ENCODE results near the gene ROPN1B. TPM values are rescaled to one million over a fixed set of nuclear protein-coding genes. Genes with fewer than 3 reads are reported as not detected.
"Not testable (repeated sequence)": the region's sequence is repeated elsewhere in the genome, so short reads cannot be mapped to it uniquely, and the experiment has no call there.

Gene ROPN1B
- total RNA-seq, 4 donors from 2014 or later, result not detected

DNA sequence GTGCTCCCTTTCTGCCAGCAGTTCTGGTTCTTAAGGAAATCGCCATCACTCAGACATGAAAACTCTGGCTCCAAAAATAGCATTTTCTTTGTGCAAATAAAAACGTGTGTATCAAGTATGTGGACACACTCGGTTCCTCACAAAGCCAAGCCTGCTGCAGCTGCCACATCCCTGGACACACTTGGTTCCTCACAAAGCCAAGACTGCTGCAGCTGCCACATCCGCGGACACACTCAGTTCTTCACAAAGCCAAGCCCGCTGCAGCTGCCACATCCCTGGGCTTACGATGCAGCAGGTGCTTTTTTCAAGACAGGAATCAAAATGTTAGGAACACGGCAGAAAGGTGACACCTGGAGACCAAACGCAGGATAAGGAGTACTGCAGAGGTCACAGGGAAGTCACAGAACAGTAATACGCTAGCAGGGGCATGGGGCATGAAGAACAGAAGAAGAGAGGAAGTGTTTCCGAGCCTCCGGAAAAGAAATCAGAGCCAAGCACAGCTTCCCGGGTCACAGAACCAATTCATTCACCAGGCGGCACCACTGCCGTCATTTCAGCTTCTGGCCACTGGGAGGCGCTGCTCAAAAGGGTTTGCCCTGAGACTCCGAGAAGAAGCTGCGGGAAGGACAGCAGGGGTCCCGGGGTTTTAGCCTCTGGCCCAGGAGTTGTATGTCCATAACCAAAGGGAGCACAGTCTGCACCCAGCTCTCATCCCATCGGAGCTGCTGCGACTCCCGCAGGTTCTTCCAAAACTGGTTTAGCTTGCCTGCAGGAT lies 40.0 kb upstream of the ROPN1B start:
- WGBS, 2 donors, result 17 to 28% methylated on average over 17 to 18 of the region's 22 CpGs
- intact Hi-C loops (cut with DNase I), result not testable (repeated sequence)

DNA sequence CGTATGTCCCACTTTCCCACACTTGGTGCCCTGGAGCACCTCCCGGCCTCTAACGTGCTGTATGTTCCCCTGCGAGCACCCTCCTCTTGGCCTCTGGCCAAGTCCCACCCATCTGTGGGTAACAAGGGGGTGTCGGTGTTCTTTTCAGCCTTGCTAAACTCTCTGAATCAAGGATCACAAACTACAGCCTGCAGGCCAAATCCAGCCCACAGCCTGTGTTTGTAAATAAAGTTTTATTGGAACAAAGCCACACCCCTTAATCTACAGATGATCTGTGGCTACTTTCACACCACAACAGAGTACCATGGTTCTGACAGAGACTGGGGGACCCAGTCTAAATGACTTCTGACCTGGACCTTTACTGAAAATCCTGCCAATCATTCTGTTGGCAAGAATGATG lies 39.2 kb upstream of the ROPN1B start:
- WGBS, 2 donors, result 29 to 30% methylated on average over 5 of the region's 5 CpGs
- intact Hi-C loops (cut with DNase I), result not testable (repeated sequence)

More for the DNA sequence above, 40.0 kb upstream of the ROPN1B start:
- not testable (repeated sequence) for H3K9me3 ChIP-seq, DNase-seq, H3K27ac ChIP-seq, H3K27me3 ChIP-seq, H3K4me3 ChIP-seq, H3K36me3 ChIP-seq
- H3K4me1 ChIP-seq, result peaks cover 0 to 10% (median 0%) of the 10 kb centered on the region in 3 donors
- TF ChIP-seq CTCF (IDR thresholded peaks at IDR 0.05), result peak; percentile 33 to 80 (median 66)

DNA sequence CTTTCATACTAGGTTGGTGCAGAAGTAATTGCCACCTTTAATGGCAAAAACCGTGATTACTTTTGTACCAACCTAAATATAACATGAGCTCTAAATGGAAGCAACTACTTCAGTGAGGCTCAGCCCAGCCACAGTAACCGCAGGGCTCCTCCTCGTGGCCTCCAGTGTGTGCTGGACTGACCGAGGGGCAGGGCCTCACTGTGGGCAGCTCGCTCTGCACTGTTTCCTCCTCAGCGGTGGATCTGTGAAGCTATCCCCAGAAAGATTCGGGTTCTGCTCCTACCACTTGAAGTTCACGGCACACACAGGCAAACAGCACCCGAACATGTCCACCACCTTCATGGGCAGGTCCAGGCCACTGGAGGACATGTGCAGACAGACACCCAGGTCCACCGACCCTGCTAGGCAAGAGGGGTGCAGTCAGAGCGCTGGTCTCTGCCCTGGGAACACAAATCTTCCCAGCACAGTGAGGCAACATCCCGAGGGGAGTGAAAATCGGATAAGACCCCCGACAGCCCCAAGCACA lies 37.6 kb upstream of the ROPN1B start:
- H3K36me3 ChIP-seq; DNase-seq; H3K9me3 ChIP-seq; intact Hi-C loops (cut with DNase I); H3K4me3 ChIP-seq; H3K27me3 ChIP-seq; H3K27ac ChIP-seq: not testable (repeated sequence)
- 47 to 75% methylated on average over 4 to 6 of the region's 14 CpGs for WGBS, 2 donors
- peaks cover 0 to 12% (median 0%) of the 10 kb centered on the region in 3 donors for H3K4me1 ChIP-seq

More for the DNA sequence above, 39.2 kb upstream of the ROPN1B start:
- not testable (repeated sequence) for DNase-seq, H3K36me3 ChIP-seq, H3K27ac ChIP-seq, H3K9me3 ChIP-seq, H3K4me3 ChIP-seq, H3K27me3 ChIP-seq
- H3K4me1 ChIP-seq, result peaks cover 0 to 10% (median 0%) of the 10 kb centered on the region in 3 donors

DNA sequence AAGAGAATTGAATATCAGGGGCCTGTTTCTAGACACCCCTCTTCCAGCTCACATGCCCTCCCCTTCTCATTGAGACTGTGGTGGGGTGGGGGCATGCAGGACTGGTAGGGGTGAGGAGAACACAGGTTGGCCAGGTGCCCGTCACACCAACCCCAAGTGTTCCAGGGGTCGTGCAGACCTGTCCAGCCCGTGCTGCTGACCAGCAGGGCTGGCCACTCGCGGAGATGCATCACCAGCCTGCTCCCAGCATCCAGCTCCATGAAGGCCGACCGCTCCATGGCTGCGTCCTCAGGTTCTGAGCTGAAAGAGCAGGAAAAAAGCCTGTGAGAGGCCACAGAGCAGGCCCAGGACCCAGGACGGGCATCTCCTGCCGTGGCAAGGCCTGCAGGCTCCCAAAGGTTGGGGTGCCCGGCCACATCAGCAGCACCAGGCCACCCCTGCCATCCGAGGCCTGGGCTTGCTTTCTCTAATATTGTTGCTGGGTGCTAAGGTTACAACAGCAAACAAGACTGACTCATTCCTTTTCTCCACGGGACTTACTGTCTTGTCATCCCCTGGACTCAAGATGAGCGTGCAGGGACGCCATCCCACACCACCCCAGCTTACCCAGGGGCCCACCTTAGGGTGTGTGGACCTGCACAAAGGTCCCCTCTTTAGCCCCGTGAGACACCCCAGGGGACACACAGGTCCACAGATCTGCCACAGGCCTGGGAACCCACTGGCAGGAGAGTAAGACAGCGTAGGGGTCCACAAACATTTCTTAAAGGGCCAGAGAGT lies 35.4 kb upstream of the ROPN1B start:
- H3K27ac ChIP-seq; H3K4me3 ChIP-seq; DNase-seq; intact Hi-C loops (cut with DNase I); H3K27me3 ChIP-seq; H3K9me3 ChIP-seq; H3K36me3 ChIP-seq: not testable (repeated sequence)
- 87 to 88% methylated on average over 3 of the region's 17 CpGs for WGBS, 2 donors
- peaks cover 0 to 17% (median 0%) of the 10 kb centered on the region in 3 donors for H3K4me1 ChIP-seq

- H3K4me3 ChIP-seq; H3K27me3 ChIP-seq; H3K4me1 ChIP-seq; H3K9me3 ChIP-seq; DNase-seq; intact Hi-C loops (cut with DNase I); H3K27ac ChIP-seq; H3K36me3 ChIP-seq: not testable (repeated sequence)
- 77 to 83% methylated on average over 10 of the region's 10 CpGs for WGBS, 2 donors
Observed at GRCh38 chr3:125935252-125935874, 33.6 kb upstream of the ROPN1B start.

DNA sequence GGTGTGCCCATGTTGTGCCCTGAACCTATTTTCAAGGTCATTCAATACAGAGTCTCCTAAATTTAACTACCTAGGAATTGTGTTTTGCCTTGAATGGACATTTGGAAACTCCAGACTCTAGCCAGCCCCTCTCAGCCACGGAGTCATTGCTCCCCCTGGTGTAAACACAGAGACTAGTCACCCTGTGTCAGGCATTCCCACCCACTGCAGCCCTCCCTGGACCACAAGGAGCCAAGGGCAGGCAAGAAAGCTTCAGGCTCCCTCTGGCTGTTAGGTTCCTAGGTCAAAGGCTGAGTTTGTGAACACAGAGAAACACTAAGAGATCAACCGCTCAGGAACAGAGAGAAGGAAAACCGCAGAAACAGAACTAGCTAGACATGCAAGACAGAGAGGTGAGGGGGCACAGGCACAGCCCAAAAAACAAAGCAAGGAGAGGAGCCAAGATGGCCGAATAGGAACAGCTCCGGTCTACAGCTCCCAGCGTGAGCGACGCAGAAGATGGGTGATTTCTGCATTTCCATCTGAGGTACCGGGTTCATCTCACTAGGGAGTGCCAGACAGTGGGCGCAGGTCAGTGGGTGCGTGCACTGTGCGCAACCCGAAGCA lies 32.7 kb upstream of the ROPN1B start:
- H3K4me1 ChIP-seq; H3K27ac ChIP-seq; H3K27me3 ChIP-seq; H3K9me3 ChIP-seq; DNase-seq; intact Hi-C loops (cut with DNase I); H3K4me3 ChIP-seq; H3K36me3 ChIP-seq: not testable (repeated sequence)
- WGBS, 2 donors, result 75 to 83% methylated on average over 9 to 13 of the region's 13 CpGs
- peak in 4 of 6 experiments; percentile 4 to 17 (median 10) for TF ChIP-seq CTCF (IDR thresholded peaks at IDR 0.05)

GRCh38 chr3:125936891-125937290 lies 32.1 kb upstream of the ROPN1B start:
- H3K27me3 ChIP-seq; H3K9me3 ChIP-seq; H3K4me1 ChIP-seq; H3K4me3 ChIP-seq; H3K36me3 ChIP-seq; DNase-seq; intact Hi-C loops (cut with DNase I); H3K27ac ChIP-seq: not testable (repeated sequence)
- WGBS, 2 donors, result 87% methylated on average over 7 of the region's 13 CpGs; no CpG with 5 or more reads in 1 of the 2 donors

DNA sequence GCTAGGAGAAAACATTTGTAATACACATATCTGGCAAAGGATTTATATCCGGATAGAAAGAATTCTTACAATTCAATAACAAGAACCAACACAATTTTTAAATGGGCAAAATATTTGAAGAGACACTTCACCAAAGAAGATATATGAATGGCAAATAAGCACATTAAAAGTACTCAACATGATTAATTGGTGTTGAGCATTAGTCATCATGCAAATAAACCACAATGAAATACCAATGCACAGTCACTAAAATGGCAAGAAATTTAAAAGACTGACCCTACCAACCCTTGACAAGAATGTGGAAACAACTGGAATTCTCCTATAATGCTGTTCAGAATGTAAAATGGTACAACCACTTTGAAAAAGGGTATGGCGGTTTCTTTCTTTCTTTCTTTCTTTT lies 21.2 kb upstream of the ROPN1B start:
- H3K27me3 ChIP-seq, result peaks cover 0 to 17% (median 0%) of the 10 kb centered on the region in 4 donors
- H3K36me3 ChIP-seq; H3K9me3 ChIP-seq; DNase-seq; H3K4me3 ChIP-seq; intact Hi-C loops (cut with DNase I); H3K4me1 ChIP-seq; H3K27ac ChIP-seq: not testable (repeated sequence)
- WGBS, 2 donors, result 59 to 68% methylated on average over 2 of the region's 2 CpGs

- H3K27ac ChIP-seq; intact Hi-C loops (cut with DNase I); H3K4me3 ChIP-seq; DNase-seq; H3K4me1 ChIP-seq; H3K9me3 ChIP-seq; H3K36me3 ChIP-seq: not testable (repeated sequence)
- peaks cover 0 to 17% (median 0%) of the 10 kb centered on the region in 4 donors for H3K27me3 ChIP-seq
- 41 to 55% methylated on average over 3 of the region's 3 CpGs for WGBS, 2 donors
Observed at GRCh38 chr3:125948901-125949300, 20.1 kb upstream of the ROPN1B start.

DNA sequence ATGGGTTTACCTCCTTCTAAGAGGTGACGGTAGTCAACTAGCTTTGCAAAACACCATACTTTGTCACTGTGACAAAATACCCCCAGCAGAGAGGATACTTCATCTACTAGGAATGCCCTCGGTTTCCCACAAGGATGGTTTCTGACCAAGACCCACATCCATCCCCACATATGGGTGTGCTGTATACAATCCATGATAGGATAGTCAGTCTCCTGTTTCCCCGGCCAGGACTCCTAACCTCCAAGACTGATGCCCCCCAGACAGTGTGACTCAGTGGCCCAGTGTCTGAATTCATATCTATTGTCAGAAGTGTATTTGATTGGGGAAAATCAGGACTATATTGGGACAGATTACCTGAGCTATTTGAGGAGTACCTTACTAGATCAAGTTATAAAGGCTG lies 17.8 kb upstream of the ROPN1B start:
- WGBS, 2 donors, result 92 to 93% methylated on average over 2 of the region's 3 CpGs
- peaks cover 0 to 28% (median 0%) of the 10 kb centered on the region in 4 donors for H3K27me3 ChIP-seq
- H3K36me3 ChIP-seq; H3K27ac ChIP-seq; H3K9me3 ChIP-seq; H3K4me1 ChIP-seq; DNase-seq; intact Hi-C loops (cut with DNase I); H3K4me3 ChIP-seq: not testable (repeated sequence)

All from esophagus squamous epithelium (tissue), 5 donors.